Brain pericyte (primary cell): ENCODE data around the gene NDUFB8.
A peak's percentile ranks its signal among the peaks of the same experiment; 100 is the strongest.
"Not testable (repeated sequence)": the region's sequence is repeated elsewhere in the genome, so short reads cannot be mapped to it uniquely, and the experiment has no call there.

Experiments used
- DNase-seq: peaks from one replicate; pipeline ENCODE4 v3.0.0-alpha.2; 2012; ENCODE audit warnings: low read depth, low spot score

NDUFB8 gene

GRCh38 chr10:100529475-100530298, at the start of gene NDUFB8:
Gene NDUFB8 (minus strand): TSS chr10:100529871. CDS start chr10:100529851, 20 bp downstream.
- peak; percentile 18 for DNase-seq

- DNase-seq = no peak
Measured at GRCh38 chr10:100576282-100576635, 46.6 kb upstream of the NDUFB8 start.

GRCh38 chr10:100575585-100576281, 46.1 kb upstream of the NDUFB8 start:
- no peak for DNase-seq

GRCh38 chr10:100575146-100575545, 45.5 kb upstream of the NDUFB8 start:
- not testable (repeated sequence) for DNase-seq

GRCh38 chr10:100571084-100571856, 41.6 kb upstream of the NDUFB8 start:
- no peak for DNase-seq

GRCh38 chr10:100570506-100570905, 40.8 kb upstream of the NDUFB8 start:
- DNase-seq = no peak

- DNase-seq = no peak
Measured at GRCh38 chr10:100569687-100570481, 40.2 kb upstream of the NDUFB8 start.

- no peak for DNase-seq
Measured at GRCh38 chr10:100568912-100569311, 39.2 kb upstream of the NDUFB8 start.

- no peak for DNase-seq
Measured at GRCh38 chr10:100567826-100568225, 38.2 kb upstream of the NDUFB8 start.

- DNase-seq = no peak
Measured at GRCh38 chr10:100567249-100567648, 37.6 kb upstream of the NDUFB8 start.

- DNase-seq = no peak
Measured at GRCh38 chr10:100566561-100566960, 36.9 kb upstream of the NDUFB8 start.

GRCh38 chr10:100565206-100565985, 35.7 kb upstream of the NDUFB8 start:
- no peak for DNase-seq

- DNase-seq = no peak
Measured at GRCh38 chr10:100562008-100562672, 32.5 kb upstream of the NDUFB8 start.

GRCh38 chr10:100561005-100561404, 31.3 kb upstream of the NDUFB8 start:
- no peak for DNase-seq

- no peak for DNase-seq
Measured at GRCh38 chr10:100560248-100560647, 30.6 kb upstream of the NDUFB8 start.

- DNase-seq = no peak
Measured at GRCh38 chr10:100554902-100555301, 25.2 kb upstream of the NDUFB8 start.

GRCh38 chr10:100553929-100554328, 24.3 kb upstream of the NDUFB8 start:
- no peak for DNase-seq

- no peak for DNase-seq
Measured at GRCh38 chr10:100551738-100552137, 22.1 kb upstream of the NDUFB8 start.

- DNase-seq = no peak
Measured at GRCh38 chr10:100551196-100551595, 21.5 kb upstream of the NDUFB8 start.

GRCh38 chr10:100544950-100545349, 15.3 kb upstream of the NDUFB8 start:
- DNase-seq = no peak
